ENCODE results near the gene PDE4D. TPM values are rescaled to one million over a fixed set of nuclear protein-coding genes. Genes with fewer than 3 reads are reported as not detected.

PDE4D gene
- total RNA-seq, 1 experiment from 2014 or later = 291 TPM

DNA sequence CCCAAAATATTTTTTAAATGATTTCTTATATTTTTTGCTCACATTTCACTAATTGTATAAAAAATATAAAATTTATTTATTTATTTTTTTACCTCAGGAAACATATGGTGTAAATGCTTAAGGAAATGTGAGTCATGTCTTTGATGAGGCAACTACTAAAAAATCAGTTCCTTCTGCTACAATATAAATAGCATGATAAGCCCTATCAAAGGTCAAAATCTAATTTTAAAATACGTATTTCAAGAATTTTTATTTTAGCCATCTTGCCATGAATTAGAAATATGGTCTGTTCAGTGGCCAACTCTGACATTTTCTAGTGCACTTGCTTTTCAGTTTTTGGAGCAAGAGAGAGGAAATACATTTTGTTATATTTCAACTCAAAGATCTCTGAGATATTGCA lies 50.5 kb downstream of the PDE4D start:
- DNase-seq (ENCODE audit: extremely low read depth, low read depth) = no peak

DNA sequence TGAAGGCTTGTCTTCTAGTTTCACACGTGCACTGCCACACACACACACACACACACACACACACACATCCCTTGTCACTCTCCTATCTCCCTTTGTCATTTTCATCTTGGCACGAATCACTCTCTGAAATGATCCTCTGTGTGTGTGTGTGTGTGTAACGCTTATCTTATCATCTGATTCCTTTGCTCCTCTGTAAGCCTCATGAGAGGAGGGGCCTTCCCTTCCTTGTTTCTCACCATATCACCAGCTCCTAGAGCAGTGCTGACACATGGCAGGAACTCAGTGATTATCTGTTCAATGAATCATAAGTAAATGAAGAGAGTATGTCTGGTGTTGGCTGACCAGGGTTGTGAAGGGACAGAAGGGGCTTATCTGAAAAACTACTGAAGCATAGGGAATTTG lies 53.3 kb downstream of the PDE4D start:
- DNase-seq (ENCODE audit: extremely low read depth, low read depth) = no peak

DNA sequence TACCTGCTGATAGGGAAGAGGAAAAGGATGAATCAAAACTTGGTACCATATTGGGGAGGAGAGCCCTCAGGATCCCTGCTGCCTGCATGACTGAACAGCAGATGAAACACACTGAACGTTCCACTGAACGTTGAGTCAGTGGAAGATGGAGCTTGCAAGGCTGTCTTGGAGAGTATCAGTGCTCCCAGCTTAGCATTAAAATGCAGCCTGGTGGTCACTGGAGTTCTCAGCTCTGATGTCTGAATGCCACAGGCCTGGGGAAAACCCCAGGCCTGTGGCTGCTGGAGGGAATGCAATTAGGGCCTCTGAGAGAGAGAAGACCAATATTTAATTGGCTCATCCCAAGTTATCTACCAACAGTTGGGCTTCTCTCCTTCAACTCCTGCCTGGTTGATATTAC lies 54.5 kb downstream of the PDE4D start:
- DNase-seq (ENCODE audit: extremely low read depth, low read depth) = no peak

DNA sequence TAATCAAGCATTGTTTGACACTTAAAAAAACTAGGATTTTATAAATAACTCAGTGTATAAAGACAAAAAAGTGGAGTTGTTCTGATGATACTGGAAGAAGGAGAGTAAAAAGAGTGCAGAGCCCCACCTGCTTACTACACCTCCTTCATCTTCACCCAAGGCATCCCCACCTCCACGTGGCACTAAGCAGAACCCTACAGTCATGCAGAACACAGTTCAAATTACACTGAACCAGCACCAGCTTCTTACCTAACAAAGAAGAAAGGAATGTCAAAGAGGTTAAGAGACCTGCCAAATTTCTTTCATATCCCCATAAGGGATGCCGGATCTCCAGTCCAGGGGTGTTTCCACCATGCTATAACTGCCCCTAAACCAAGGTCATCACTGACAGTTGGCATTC lies 55.5 kb downstream of the PDE4D start:
- DNase-seq (ENCODE audit: extremely low read depth, low read depth) = no peak

DNA sequence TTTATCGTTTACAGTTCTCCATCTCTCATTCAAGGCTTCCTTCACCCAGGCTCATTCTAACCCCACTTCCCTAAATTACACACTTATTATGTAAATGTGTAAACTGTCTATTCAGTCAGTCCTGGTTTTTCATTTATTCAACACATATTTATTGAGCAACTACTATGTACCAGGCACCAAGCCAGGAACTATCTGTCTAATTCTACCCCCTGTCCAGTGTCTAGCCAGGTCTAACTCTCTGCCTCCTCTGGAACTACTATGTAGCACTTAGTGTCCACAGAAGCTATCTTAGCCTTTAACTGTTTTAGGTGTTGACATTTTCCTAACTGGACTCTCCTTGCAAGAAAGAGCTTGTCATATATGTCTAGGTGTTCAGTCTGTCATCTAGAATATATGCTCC lies 56.5 kb downstream of the PDE4D start:
- no peak for DNase-seq (ENCODE audit: extremely low read depth, low read depth)

DNA sequence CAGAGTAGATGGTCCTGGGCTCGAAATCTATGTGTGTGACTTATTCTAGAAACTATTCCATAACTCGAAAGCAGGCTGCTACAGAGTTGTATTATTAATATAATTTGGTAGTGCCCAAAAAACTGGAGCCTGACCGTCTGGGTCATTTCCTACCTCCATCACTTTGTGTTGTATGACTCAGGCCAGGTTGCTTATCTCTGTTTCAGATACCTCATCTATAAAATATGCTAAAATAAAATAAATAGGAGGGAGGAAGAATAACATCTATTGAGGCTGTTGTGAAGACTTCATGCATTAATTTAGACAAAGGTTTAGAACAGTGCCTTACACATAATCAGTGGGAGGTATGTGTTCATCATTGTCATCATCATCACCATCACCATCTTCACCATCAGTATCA lies 57.7 kb downstream of the PDE4D start:
- DNase-seq (ENCODE audit: extremely low read depth, low read depth) = no peak

DNA sequence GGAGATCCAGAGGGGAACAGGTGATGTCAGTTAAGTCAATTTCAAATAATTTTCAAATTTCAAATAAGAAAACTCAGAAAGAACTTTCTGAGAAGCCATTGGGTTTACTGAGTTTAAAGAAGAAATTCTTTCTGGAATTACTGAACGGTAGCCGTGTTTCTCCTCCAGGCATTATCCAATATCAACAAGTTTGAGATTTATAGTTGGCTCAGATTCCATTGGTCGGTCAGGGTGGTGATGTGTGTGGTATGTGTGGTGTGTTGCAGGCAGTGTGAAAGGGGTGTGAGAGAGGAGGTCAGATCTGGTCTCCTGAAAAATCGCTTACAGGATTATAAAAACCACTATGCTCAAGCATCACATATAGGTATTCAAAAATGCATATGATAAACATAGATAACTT lies 60.1 kb downstream of the PDE4D start:
- DNase-seq (ENCODE audit: extremely low read depth, low read depth) = no peak

DNA sequence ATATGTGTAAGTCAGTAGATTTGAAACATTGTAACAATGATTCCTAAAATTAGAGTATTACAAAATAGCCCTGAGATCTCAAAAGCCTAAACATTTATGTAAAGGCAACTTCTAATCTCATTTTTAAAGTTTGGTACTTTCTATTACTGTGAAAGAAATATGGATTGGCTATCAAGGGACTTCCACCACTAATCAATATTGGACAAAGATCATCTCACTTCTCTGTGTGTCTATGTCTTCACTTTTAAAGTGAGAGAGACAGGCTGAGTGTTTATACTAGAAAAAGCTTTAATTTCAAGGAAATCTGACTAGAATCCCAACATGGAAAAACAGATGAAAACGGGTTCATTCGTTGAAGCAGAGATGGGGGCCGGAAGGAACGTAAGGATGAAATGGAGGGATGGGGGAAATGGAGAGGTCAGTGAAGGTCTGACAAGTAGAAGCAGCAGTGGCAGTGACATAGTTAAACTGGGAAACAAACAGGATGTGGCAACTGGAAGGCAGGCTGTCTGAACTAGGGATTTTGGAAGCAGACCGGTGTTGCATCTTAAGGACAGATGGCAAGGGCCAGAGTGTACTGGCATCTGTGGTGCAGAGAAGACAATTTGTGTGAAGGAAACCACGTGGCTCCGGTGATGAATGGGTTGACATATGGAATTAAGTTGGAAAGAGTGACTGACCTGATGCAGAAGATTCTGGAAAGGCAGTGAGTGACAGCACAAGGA lies 60.8 kb downstream of the PDE4D start:
- DNase-seq (ENCODE audit: extremely low read depth, low read depth) = no peak

DNA sequence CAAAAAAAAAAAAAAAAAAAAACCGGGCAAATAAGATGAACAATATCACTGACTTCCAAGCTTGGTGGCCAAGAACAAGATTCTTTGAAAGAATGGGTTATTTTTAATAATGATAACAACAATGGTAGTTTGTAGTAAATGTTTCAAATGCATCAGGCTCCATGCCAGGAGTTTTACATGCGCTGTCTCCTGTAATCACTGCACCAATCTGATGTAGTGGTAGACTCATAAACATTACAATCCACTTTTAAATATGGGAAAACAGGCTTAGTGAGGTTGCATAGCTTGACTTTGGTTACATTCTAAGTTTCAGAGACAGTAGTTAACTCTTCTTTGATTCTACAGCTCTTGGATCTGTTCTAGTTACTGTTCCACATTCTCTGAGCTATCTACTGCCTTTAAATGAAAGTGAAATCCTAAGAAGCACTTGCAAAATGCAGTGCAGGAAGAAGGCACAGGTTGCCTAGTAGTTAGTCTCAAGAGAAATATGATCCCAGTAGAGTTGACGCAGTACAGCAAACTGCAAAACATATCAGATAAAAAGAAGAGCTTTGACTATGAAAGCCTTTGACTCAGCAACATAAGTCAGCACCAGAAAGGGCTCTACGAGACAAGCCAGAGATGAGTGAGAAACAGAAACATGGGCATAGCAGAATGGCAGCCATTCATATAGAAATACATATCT lies 62.1 kb downstream of the PDE4D start:
- DNase-seq (ENCODE audit: extremely low read depth, low read depth) = no peak

DNA sequence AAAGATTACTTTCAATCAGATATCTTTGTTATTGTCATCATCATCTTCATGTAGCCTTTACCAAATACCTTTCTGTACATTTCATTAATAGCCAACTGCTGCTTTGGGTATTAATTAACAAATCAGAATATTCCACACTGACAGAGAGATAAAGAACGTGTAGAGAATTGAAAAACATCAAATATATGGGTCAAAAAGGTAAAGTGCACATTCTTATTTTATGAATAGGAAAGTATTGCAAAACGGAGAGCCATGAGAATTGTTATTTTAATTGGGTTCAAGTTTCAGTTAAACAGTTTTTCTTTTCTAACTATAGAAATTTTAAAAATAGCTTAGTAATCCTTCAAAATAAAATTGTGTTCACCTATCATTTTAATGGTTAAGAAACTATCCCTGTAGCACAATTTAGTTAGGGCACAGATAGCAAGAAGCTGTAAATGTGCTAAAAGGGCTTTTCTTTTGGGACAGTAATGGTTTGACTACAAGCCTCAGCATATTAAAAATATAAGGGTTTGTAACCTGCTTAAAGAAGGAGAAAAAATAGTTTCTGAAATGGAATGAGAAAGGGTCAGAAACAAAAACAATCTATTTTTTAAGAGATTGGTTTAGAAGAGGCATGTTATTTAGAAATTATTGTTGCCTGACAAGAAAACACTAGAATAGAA lies 62.9 kb downstream of the PDE4D start:
- no peak for DNase-seq (ENCODE audit: extremely low read depth, low read depth)

DNA sequence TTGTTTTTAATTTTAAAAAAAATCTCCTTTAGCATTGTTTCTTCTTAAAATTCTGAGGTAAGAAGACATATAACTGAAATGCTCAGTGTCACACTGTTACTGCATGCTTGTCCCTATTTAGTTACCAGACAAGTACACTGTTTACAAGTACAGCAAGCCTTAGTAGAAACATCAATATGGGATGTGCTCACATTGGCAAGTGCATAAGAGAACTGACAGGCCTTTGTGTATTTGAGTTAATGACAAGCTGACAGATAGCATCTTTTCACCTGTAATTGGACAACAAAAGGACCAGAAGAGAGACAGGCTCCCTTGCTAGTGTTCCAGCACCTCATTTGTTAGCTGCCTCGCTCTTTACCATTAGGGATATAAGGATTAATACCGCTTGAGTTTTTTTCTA lies 63.6 kb downstream of the PDE4D start:
- no peak for DNase-seq (ENCODE audit: extremely low read depth, low read depth)

DNA sequence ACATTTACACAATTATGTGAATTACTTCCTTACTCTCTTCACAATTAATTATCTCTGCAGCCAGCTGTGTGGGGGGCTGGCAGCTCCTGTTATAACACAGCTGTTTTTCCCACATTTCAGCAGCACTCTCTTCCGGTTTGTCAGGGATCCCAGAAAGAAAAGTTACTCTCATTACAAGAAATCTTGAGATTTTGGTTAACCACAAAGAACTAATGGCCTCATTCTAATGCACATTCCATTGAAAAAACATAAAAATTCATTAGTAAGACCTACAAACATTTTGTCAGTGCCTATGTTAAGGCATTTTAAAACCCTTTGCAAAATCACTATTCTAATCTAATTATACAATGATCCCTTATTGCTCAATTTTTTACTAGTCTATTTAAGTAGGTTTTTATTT lies 64.1 kb downstream of the PDE4D start:
- no peak for DNase-seq (ENCODE audit: extremely low read depth, low read depth)

DNA sequence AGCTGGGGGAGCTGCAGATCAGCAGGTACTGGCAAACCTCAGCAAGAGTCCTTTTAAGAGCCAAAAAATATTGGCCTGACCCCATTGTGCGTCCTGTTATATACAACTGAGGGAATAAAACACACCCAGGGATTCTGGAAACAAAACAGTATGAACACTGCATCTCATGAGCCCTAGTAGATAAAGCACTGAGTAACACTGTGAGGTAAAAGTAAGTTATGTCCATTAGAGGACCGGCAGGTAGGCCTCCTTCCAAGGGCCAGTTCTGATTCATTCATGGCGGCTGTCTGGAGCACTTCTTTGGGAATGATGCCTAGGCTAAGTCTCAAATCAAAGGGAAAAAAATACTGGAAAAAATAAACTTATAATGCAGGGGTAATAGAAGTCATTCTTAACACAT lies 64.9 kb downstream of the PDE4D start:
- no peak for DNase-seq (ENCODE audit: extremely low read depth, low read depth)

DNA sequence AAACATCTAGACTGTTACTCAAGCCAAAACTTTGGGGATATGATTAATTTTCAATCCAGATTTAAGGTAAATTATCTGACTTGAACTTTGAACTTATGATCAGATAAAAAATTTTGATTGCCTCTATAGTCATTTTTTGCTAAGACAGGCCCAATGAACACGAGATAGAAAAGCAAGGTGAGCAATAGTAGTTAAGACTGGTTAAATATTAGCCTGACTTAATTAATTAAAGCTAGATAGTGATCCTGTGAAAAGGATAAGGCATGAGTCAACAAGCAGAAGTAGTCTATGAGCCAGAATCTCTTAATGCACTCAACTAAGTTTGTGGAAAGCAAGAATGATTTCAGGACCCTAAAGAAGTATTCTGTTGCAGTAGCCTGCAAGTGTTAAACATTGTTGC lies 66.5 kb downstream of the PDE4D start:
- DNase-seq (ENCODE audit: extremely low read depth, low read depth) = no peak

DNA sequence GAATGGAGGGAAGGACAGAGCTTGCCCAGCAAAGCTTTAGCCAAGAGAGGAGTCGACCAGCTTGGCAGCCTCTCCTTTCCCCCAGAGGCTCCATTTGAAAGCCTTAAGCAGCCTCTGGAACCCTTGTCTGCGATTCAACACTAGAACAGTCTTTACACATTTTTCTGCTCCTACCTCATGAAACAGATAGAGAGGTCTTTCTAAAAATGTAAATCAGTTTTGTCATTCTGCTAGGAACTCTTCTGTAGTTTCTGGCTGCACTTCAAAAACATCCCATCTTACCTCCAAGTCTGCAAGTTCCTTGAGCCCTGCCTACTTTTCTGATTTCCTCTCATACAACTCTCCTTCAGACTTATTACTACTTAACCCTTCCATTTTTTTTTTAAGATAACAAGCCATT lies 70.1 kb downstream of the PDE4D start:
- no peak for DNase-seq (ENCODE audit: extremely low read depth, low read depth)

DNA sequence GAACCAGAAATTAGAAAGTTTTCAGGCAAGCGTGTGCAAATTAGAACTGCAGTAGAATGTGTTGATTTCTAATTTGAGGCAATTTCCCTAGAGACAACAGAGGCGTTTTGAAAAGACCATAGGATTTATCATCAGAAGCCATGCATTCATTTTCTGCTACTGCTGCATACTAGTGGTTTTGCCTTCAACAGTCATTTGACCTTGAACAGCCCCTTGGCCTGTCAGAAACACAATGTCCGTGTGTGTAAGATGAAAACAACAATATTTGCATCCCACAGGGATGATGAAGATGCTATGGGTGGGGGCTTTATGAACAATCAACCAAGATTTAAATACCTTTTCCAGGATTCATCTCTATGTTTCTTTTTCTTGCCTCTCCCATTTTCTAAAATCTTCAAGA lies 73.7 kb downstream of the PDE4D start:
- DNase-seq (ENCODE audit: extremely low read depth, low read depth) = no peak

DNA sequence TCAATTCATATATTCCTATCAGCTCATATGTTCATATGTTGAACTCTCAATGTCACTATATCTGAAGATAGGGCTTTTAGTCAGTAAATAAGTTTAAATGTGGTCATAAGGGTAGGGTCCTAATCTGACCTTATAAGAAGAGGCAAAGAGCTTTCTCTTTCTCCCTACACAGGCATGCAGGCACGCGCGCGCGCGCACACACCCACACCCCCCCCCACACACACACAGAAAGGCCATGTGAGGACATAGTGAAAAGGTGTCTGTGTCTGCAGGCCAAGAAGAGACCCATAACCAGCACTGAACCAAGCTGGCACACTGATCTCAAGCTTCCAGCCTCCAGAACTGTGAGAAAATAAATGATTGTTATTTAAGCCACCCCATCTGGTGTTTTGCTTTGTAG lies 76.0 kb downstream of the PDE4D start:
- no peak for DNase-seq (ENCODE audit: extremely low read depth, low read depth)

DNA sequence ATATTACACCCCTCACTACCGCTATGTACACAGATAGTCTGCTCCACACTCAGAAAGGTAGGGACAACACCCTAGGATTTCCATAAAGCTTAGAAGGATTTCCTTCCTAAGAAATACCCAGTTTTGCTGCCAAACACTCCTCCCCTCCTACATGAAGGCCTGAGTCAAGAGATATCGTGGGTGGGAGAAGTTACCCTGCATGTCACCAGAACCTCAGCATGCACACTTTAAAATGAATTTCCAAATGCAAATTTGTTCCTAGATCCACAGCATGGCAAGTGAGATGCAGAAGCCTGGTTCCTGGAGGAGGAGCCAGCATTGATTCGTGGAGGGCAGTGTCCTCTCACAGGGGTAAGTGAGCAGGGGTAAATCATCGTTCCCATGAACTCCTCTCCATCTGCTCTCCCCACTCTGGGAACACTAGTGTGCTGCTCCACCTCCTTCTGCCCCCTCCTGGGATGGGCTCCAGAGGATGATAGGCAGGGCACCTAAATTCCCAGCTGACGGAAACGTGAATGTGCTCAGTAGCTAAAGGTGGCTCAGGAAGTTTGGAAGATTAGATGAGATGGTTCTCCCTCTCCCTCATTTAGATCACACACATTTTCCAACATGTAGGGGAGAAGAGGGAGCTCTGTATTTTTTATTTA lies 76.7 kb downstream of the PDE4D start:
- DNase-seq (ENCODE audit: extremely low read depth, low read depth) = no peak

DNA sequence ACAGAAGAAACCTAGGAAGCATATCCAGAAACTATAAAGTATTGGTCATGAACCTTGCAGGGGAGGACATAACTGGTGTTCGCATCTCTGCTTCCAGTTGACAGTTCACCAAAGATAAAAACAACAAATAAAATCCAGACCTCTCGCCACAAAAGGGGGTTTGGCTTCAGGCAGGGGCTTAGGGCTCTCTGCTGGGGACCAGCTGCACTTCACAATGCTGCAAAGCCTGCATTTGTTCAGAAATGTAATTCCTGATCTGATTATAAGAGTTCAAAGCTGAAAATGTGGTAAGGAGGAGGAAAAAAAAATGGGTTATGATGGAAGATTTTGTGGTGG lies 79.0 kb downstream of the PDE4D start:
- no peak for DNase-seq (ENCODE audit: extremely low read depth, low read depth)

DNA sequence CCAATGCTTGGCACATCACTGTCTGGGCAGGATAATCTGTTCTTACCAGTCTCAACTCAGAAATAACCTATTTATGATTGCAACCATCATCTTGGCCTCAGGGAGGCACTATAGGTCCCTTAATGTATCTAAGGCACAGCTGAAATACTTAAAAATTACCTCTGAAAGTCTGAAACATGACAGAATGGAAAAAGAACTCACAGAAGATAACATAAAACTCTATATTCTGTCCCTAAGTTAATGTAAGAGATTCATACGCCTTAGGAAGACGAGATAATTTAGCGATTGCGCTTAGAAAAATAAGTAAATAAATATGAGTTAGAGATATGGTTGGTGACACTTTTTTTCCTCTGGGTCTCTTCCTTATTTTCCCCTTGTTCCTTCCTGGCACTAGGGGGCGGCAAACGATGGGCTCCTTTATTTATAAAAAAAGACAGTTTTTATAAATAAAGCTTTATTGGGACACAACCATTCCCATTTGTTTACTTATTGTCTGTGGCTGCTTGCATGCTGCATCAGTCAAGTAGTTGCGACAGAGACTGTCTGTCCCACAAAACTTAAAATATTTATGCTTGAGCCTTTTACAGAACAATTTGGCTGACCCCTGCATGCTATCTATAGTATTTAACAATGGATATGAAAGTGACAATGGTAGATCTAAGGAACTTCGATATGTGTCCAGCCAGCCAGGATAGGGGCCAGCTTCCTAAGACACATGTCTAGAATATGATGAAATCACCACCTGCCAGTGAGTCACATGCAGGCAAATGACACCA lies 79.6 kb downstream of the PDE4D start:
- peak; percentile 76 for DNase-seq (ENCODE audit: extremely low read depth, low read depth)

DNA sequence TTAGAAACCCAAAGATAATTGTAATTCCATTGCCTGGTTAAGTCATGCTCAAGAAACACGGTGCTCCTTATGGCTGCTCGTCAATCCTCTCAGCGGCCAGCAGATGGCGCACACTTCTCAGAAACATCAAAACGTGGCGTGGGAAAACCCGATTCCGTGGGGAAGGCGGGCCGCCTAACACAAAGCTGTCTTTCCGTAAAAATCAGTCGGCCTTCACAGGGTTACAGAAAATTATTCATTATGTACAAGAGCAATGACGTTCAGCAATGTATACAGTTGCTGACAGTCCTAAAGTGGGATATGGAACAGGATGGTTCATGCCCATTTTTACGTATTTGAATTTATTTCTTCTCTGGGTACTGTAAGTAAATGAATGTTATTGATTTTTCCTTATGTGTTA lies 83.5 kb downstream of the PDE4D start:
- DNase-seq (ENCODE audit: extremely low read depth, low read depth) = peak; percentile 77
